HL-60/S4 (cell line): ENCODE data around the gene UBE2G1.

Experiments used
- in situ Hi-C: fragments of 300-500 bp; cut with MboI; formaldehyde crosslinking; loops from 2 replicates; pipeline ENCODE4 v1.14.3; 2022; ENCODE audit warnings: low sequenced_read_pairs

Gene UBE2G1

GRCh38 chr17:4366327-4367063, at the start of gene UBE2G1:
Gene UBE2G1, minus strand, starts transcription at chr17:4366675. Its CDS starts 359 bp downstream, at chr17:4366316.
- in situ Hi-C loops, result no loop called here

- in situ Hi-C loops, result no loop called here
Observed at GRCh38 chr17:4412933-4413831, 46.7 kb upstream of the UBE2G1 start.

- in situ Hi-C loops, result no loop called here
Observed at GRCh38 chr17:4411201-4411600, 44.7 kb upstream of the UBE2G1 start.

GRCh38 chr17:4409659-4410058, 43.2 kb upstream of the UBE2G1 start:
- in situ Hi-C loops, result no loop called here

- in situ Hi-C loops, result no loop called here
Observed at GRCh38 chr17:4407851-4408250, 41.4 kb upstream of the UBE2G1 start.

- in situ Hi-C loops, result no loop called here
Observed at GRCh38 chr17:4407216-4407615, 40.7 kb upstream of the UBE2G1 start.

GRCh38 chr17:4406386-4406785, 39.9 kb upstream of the UBE2G1 start:
- in situ Hi-C loops, result no loop called here

GRCh38 chr17:4405699-4406098, 39.2 kb upstream of the UBE2G1 start:
- in situ Hi-C loops, result no loop called here

GRCh38 chr17:4405038-4405669, 38.7 kb upstream of the UBE2G1 start:
- in situ Hi-C loops, result no loop called here

- in situ Hi-C loops, result loop anchor here (25.0 kb wide), 1 partner anchor 186 kb away; no protein-coding TSS in a partner anchor
Observed at GRCh38 chr17:4397840-4398239, 31.4 kb upstream of the UBE2G1 start.

- in situ Hi-C loops, result loop anchor here (25.0 kb wide), 1 partner anchor 183 kb away; no protein-coding TSS in a partner anchor
Observed at GRCh38 chr17:4395111-4395478, 28.6 kb upstream of the UBE2G1 start.

GRCh38 chr17:4394208-4395110, 28.0 kb upstream of the UBE2G1 start:
- in situ Hi-C loops, result loop anchor here (25.0 kb wide), 1 partner anchor 182 kb away; no protein-coding TSS in a partner anchor

- in situ Hi-C loops, result loop anchor here (25.0 kb wide), 1 partner anchor 182 kb away; no protein-coding TSS in a partner anchor
Observed at GRCh38 chr17:4393806-4394205, 27.3 kb upstream of the UBE2G1 start.

GRCh38 chr17:4389079-4389478, 22.6 kb upstream of the UBE2G1 start:
- in situ Hi-C loops, result loop anchor here (25.0 kb wide), 1 partner anchor 177 kb away; no protein-coding TSS in a partner anchor

- in situ Hi-C loops, result loop anchor here (25.0 kb wide), 1 partner anchor 175 kb away; no protein-coding TSS in a partner anchor
Observed at GRCh38 chr17:4387137-4387536, 20.7 kb upstream of the UBE2G1 start.

- in situ Hi-C loops, result loop anchor here (25.0 kb wide), 1 partner anchor 174 kb away; no protein-coding TSS in a partner anchor
Observed at GRCh38 chr17:4386406-4386805, 19.9 kb upstream of the UBE2G1 start.

GRCh38 chr17:4381690-4382671, 15.5 kb upstream of the UBE2G1 start:
- in situ Hi-C loops, result loop anchor here (25.0 kb wide), 1 partner anchor 170 kb away; no protein-coding TSS in a partner anchor

- in situ Hi-C loops, result loop anchor here (25.0 kb wide), 1 partner anchor 166 kb away; no protein-coding TSS in a partner anchor
Observed at GRCh38 chr17:4378626-4379025, 12.2 kb upstream of the UBE2G1 start.

- in situ Hi-C loops, result loop anchor here (25.0 kb wide), 1 partner anchor 165 kb away; no protein-coding TSS in a partner anchor
Observed at GRCh38 chr17:4377247-4377646, 10.8 kb upstream of the UBE2G1 start.
